ENCODE measurements around the gene TRPM1. TPM values are rescaled to one million over a fixed set of nuclear protein-coding genes. Genes with fewer than 3 reads are reported as not detected.

TRPM1 gene
- total RNA-seq, 2 donors from 2014 or later: not detected

- no peak for TF ChIP-seq CTCF (IDR thresholded peaks at IDR 0.05)
- peak within 1 kb of the TSS; percentile 87 to 90 for H3K27ac ChIP-seq
- H3K9me3 ChIP-seq: no peaks in the 10 kb centered on the region
- H3K27me3 ChIP-seq (replicated peaks; ENCODE audit: insufficient read depth): no peaks in the 10 kb centered on the region
- DNase-seq (ENCODE audit: low spot score): no peak
- peak within 1 kb of the TSS; percentile 97 for H3K4me3 ChIP-seq
- peak; percentile 83 for ATAC-seq (ENCODE audit: insufficient number of reproducible peaks, low FRiP score, low read depth)
- no peaks in the 10 kb centered on the region for H3K36me3 ChIP-seq
- H3K4me1 ChIP-seq (ENCODE audit: control insufficient read depth in 1 of 2, low read depth in 2 of 2): peaks cover 14 to 28% of the 10 kb centered on the region in 2 donors
Measured at GRCh38 chr15:30991255-30992235, 110.0 kb downstream of the TRPM1 start, which contains the start of gene MTMR10. MTMR10 (minus strand) TSS chr15:30991628; CDS start chr15:30991506, 122 bp downstream.

- Histone ChIP-seq H3K9me3 (no peaks in the 10 kb centered on the region), H3K27ac (peak overlapping the region; percentile 87 to 90), H3K36me3 (no peaks in the 10 kb centered on the region), H3K4me3 (peak overlapping the region; percentile 97), H3K4me1 (ENCODE audit: control insufficient read depth in 1 of 2, low read depth in 2 of 2) (peaks cover 17 to 34% of the 10 kb centered on the region in 2 donors), H3K27me3 (replicated peaks; ENCODE audit: insufficient read depth) (no peaks in the 10 kb centered on the region)
- DNase-seq (ENCODE audit: low spot score) (no peak), ATAC-seq (ENCODE audit: insufficient number of reproducible peaks, low FRiP score, low read depth) (peak; percentile 35)
- no peak for TF ChIP-seq CTCF (IDR thresholded peaks at IDR 0.05)
Measured at GRCh38 chr15:30990446-30991254, 110.9 kb downstream of the TRPM1 start.

GRCh38 chr15:30990036-30990435 lies 111.5 kb downstream of the TRPM1 start:
- H3K9me3 ChIP-seq: no peaks in the 10 kb centered on the region
- no peak overlapping the region for H3K27ac ChIP-seq
- TF ChIP-seq CTCF (IDR thresholded peaks at IDR 0.05): no peak
- H3K4me3 ChIP-seq: peak overlapping the region; percentile 97
- ATAC-seq (ENCODE audit: insufficient number of reproducible peaks, low FRiP score, low read depth): no peak
- no peaks in the 10 kb centered on the region for H3K36me3 ChIP-seq
- no peaks in the 10 kb centered on the region for H3K27me3 ChIP-seq (replicated peaks; ENCODE audit: insufficient read depth)
- no peak for DNase-seq (ENCODE audit: low spot score)
- H3K4me1 ChIP-seq (ENCODE audit: control insufficient read depth in 1 of 2, low read depth in 2 of 2): peaks cover 22 to 40% of the 10 kb centered on the region in 2 donors

- Histone ChIP-seq H3K4me3 (peak overlapping the region; percentile 6), H3K9me3 (no peaks in the 10 kb centered on the region), H3K4me1 (ENCODE audit: control insufficient read depth in 1 of 2, low read depth in 2 of 2) (peaks cover 29 to 50% of the 10 kb centered on the region in 2 donors), H3K27me3 (replicated peaks; ENCODE audit: insufficient read depth) (no peaks in the 10 kb centered on the region), H3K36me3 (no peaks in the 10 kb centered on the region), H3K27ac (peak overlapping the region; percentile 7 to 14)
- DNase-seq (ENCODE audit: low spot score): no peak
- no peak for TF ChIP-seq CTCF (IDR thresholded peaks at IDR 0.05)
- no peak for ATAC-seq (ENCODE audit: insufficient number of reproducible peaks, low FRiP score, low read depth)
Measured at GRCh38 chr15:30985081-30985531, 116.4 kb downstream of the TRPM1 start.

Measured in thoracic aorta (tissue), 2 donors.